Measurements from ENCODE around the gene CRYBA2. TPM values are rescaled to one million over a fixed set of nuclear protein-coding genes. Genes with fewer than 3 reads are reported as not detected.

CRYBA2 gene
- total RNA-seq, 1 experiment from 2014 or later, result 13.5 TPM

- Histone ChIP-seq H3K27me3 (ENCODE audit: low read length) (no peaks in the 10 kb centered on the region), H3K4me3 (ENCODE audit: low read length) (no peak overlapping the region), H2AFZ (ENCODE audit: low read length) (no peak overlapping the region), H4K20me1 (ENCODE audit: low read length) (no peaks in the 10 kb centered on the region), H3K4me1 (ENCODE audit: insufficient read depth, low read length) (peaks cover 26% of the 10 kb centered on the region), H3F3A (ENCODE audit: low read length, unreplicated experiment) (no peaks in the 10 kb centered on the region), H3K9me3 (ENCODE audit: low read length) (no peaks in the 10 kb centered on the region), H3K27ac (ENCODE audit: low read length) (no peak overlapping the region), H3K9ac (ENCODE audit: low read length) (no peak overlapping the region), H3K4me2 (ENCODE audit: low read length) (peak overlapping the region; percentile 90), H3K36me3 (ENCODE audit: low read depth, low read length) (no peaks in the 10 kb centered on the region), H3K79me2 (ENCODE audit: low read length) (no peaks in the 10 kb centered on the region), H3K9me2 (replicated peaks; ENCODE audit: low read length) (no peaks in the 10 kb centered on the region)
- intact Hi-C loops (cut with micrococcal nuclease), result no loop called here
- ATAC-seq (no peak), DNase-seq (no peak)
- CTCF ChIA-PET, result interaction anchor here (0.5 to 1.2 kb wide), 5 partner anchors 16 to 283 kb away, joined by 3 to 10 read pairs (median 4); partner anchors contain the start of gene DNAJB2
- TF ChIP-seq EZH2 (IDR thresholded peaks at IDR 0.05; ENCODE audit: low read length, unreplicated experiment) (no peak), EZH2phosphoT487 (IDR thresholded peaks at IDR 0.05; ENCODE audit: borderline replicate concordance, low read length) (no peak)
- TF ChIP-seq, protein P1, sequence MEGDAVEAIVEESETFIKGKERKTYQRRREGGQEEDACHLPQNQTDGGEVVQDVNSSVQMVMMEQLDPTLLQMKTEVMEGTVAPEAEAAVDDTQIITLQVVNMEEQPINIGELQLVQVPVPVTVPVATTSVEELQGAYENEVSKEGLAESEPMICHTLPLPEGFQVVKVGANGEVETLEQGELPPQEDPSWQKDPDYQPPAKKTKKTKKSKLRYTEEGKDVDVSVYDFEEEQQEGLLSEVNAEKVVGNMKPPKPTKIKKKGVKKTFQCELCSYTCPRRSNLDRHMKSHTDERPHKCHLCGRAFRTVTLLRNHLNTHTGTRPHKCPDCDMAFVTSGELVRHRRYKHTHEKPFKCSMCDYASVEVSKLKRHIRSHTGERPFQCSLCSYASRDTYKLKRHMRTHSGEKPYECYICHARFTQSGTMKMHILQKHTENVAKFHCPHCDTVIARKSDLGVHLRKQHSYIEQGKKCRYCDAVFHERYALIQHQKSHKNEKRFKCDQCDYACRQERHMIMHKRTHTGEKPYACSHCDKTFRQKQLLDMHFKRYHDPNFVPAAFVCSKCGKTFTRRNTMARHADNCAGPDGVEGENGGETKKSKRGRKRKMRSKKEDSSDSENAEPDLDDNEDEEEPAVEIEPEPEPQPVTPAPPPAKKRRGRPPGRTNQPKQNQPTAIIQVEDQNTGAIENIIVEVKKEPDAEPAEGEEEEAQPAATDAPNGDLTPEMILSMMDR (conservative IDR thresholded peaks at IDR 0.05; ENCODE audit: low read depth, low read length), result no peak
- POLR2A ChIA-PET (ENCODE audit: unreplicated experiment), result no interaction called here
- no TSS peak for BruUV-seq (replicated peaks)
Measured at GRCh38 chr2:218995561-218995960, 2.3 kb upstream of the CRYBA2 start.

DNA sequence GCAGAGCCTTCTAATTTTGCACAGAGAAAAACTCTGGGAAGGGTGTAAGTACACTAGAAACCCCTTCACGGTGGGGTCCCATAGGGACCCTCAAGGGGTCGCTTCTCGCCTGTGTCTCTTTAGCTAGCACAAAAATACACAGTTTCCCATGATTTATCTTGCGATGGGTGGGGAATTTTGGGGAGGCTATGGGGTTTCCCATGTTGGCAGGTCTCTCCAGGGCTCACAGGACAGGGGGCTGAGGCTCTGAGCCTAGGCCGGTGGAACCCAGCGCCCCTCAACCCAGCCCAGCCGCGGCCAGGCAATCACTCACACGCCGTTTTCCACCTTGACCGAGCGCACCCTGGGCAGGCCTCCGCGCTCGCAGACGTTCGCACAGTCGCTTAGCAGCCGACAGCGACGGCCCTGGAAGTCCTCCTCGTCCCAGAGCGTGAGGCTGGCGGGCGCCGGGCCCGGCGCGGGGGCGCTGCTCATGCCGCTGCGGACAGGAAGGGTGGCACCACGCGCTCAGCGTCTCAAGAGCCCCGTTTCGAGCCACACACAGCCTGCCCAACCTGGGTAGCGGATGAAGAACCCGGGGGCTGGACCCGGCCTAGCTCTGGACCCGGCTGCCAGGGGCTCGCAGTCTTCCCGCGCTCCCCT, 398 bp downstream of the CRYBA2 start:
- Histone ChIP-seq H3K79me2 (ENCODE audit: low read length) (no peaks in the 10 kb centered on the region), H3K9ac (ENCODE audit: low read length) (peak overlapping the region; percentile 57; the same call in 1 of the 2 replicates), H3K27ac (ENCODE audit: low read length) (no peak overlapping the region), H3K9me2 (replicated peaks; ENCODE audit: low read length) (no peaks in the 10 kb centered on the region), H2AFZ (ENCODE audit: low read length) (peak overlapping the region; percentile 81), H3K36me3 (ENCODE audit: low read depth, low read length) (no peaks in the 10 kb centered on the region), H3K4me2 (ENCODE audit: low read length) (peak overlapping the region; percentile 91), H3K9me3 (ENCODE audit: low read length) (no peaks in the 10 kb centered on the region), H3K27me3 (ENCODE audit: low read length) (0 out of 2 replicates have a peak, but pooled peaks cover 4% of the 10 kb centered on the region), H3K4me3 (ENCODE audit: low read length) (peak overlapping the region; percentile 59), H3K4me1 (ENCODE audit: insufficient read depth, low read length) (peaks cover 26% of the 10 kb centered on the region), H4K20me1 (ENCODE audit: low read length) (no peaks in the 10 kb centered on the region), H3F3A (ENCODE audit: low read length, unreplicated experiment) (no peaks in the 10 kb centered on the region)
- ChIA-PET POLR2A (ENCODE audit: unreplicated experiment) (no interaction called here), CTCF (no interaction called here)
- intact Hi-C loops (cut with micrococcal nuclease), result no loop called here
- peak; percentile 31 for ATAC-seq
- BruUV-seq (replicated peaks), result no TSS peak
- DNase-seq, result peak; percentile 30
- TF ChIP-seq EZH2 (IDR thresholded peaks at IDR 0.05; ENCODE audit: low read length, unreplicated experiment) (no peak), EZH2phosphoT487 (IDR thresholded peaks at IDR 0.05; ENCODE audit: borderline replicate concordance, low read length) (0 out of 2 replicates have a peak, but pooled peaks have one; percentile 36)

GRCh38 chr2:218992196-218992595, 1.0 kb downstream of the CRYBA2 start:
- H3K27me3 ChIP-seq (ENCODE audit: low read length), result peaks cover 8% of the 10 kb centered on the region
- H3K27ac ChIP-seq (ENCODE audit: low read length), result no peak overlapping the region
- H3K4me1 ChIP-seq (ENCODE audit: insufficient read depth, low read length), result peaks cover 26% of the 10 kb centered on the region
- H3F3A ChIP-seq (ENCODE audit: low read length, unreplicated experiment), result no peaks in the 10 kb centered on the region
- TF ChIP-seq, protein P1 (conservative IDR thresholded peaks at IDR 0.05; ENCODE audit: low read depth, low read length), result no peak
- TF ChIP-seq EZH2phosphoT487 (IDR thresholded peaks at IDR 0.05; ENCODE audit: borderline replicate concordance, low read length) (no peak), EZH2 (IDR thresholded peaks at IDR 0.05; ENCODE audit: low read length, unreplicated experiment) (no peak)
- CTCF ChIA-PET, result no interaction called here
- no peaks in the 10 kb centered on the region for H3K36me3 ChIP-seq (ENCODE audit: low read depth, low read length)
- DNase-seq, result no peak
- no peaks in the 10 kb centered on the region for H4K20me1 ChIP-seq (ENCODE audit: low read length)
- H2AFZ ChIP-seq (ENCODE audit: low read length), result no peak overlapping the region
- POLR2A ChIA-PET (ENCODE audit: unreplicated experiment), result no interaction called here
- no peaks in the 10 kb centered on the region for H3K9me2 ChIP-seq (replicated peaks; ENCODE audit: low read length)
- intact Hi-C loops (cut with micrococcal nuclease), result no loop called here
- BruUV-seq (replicated peaks), result no TSS peak
- H3K4me3 ChIP-seq (ENCODE audit: low read length), result no peak overlapping the region
- no peaks in the 10 kb centered on the region for H3K79me2 ChIP-seq (ENCODE audit: low read length)
- no peak overlapping the region for H3K9ac ChIP-seq (ENCODE audit: low read length)
- no peak for ATAC-seq
- no peaks in the 10 kb centered on the region for H3K9me3 ChIP-seq (ENCODE audit: low read length)
- H3K4me2 ChIP-seq (ENCODE audit: low read length), result no peak overlapping the region

Measured in PC-3 (cell line).